Fibroblast of lung (primary cell): ENCODE data around the gene NMRK1. TPM values are rescaled to one million over a fixed set of nuclear protein-coding genes. Genes with fewer than 3 reads are reported as not detected.

ENCODE experiments used
- DNase-seq, 2 donors: peaks; one replicate each; pipeline versions ENCODE4 v3.0.0 to v3.0.0-alpha.2; 2010; ENCODE audit warnings: low read depth in 2 of 2
- H2AFZ ChIP-seq: 2 replicates; pipeline ENCODE4 v1.5.1; 2012; ENCODE audit warnings: low read length, control low read depth, inconsistent platforms
- H3K27ac ChIP-seq: 2 replicates; pipeline ENCODE4 v1.5.1; 2011; ENCODE audit warnings: low read length, control low read depth; ENCODE audit not compliant: insufficient read depth
- H3K27me3 ChIP-seq: 2 replicates; pipeline ENCODE4 v1.5.1; 2011; ENCODE audit warnings: mild to moderate bottlenecking, low read length; ENCODE audit not compliant: control insufficient read depth, insufficient read depth
- H3K36me3 ChIP-seq: 2 replicates; pipeline ENCODE4 v1.5.1; 2011; ENCODE audit warnings: low read length; ENCODE audit not compliant: control insufficient read depth, insufficient read depth
- H3K4me1 ChIP-seq: 2 replicates; pipeline ENCODE4 v1.5.1; 2011; ENCODE audit warnings: low read length; ENCODE audit not compliant: control insufficient read depth, insufficient read depth; ENCODE audit errors: extremely low read depth
- H3K4me2 ChIP-seq: 2 replicates; pipeline ENCODE4 v1.5.1; 2011; ENCODE audit warnings: low read length, control low read depth; ENCODE audit not compliant: insufficient read depth; ENCODE audit errors: extremely low read depth
- H3K4me3 ChIP-seq, 4 experiments: fragments of 200-600 bp in 1 of 4; sonication (generic) in 1 of 4; replicated peaks in 1 of 4; 2 replicates each; pipeline ENCODE4 v1.5.1; 2011 to 2016; ENCODE audit warnings: low read length in 4 of 4, low read depth in 3 of 4, mild to moderate bottlenecking in 3 of 4, control low read depth in 2 of 4, inconsistent platforms in 1 of 4, mixed read lengths in 1 of 4; ENCODE audit not compliant: insufficient read depth in 1 of 4; ENCODE audit errors: control extremely low read depth in 1 of 4
- H3K79me2 ChIP-seq: 2 replicates; pipeline ENCODE4 v1.5.1; 2012; ENCODE audit warnings: mild to moderate bottlenecking, low read length, inconsistent platforms; ENCODE audit not compliant: control insufficient read depth, insufficient read depth
- H3K9ac ChIP-seq: 2 replicates; pipeline ENCODE4 v1.5.1; 2011; ENCODE audit warnings: mild to moderate bottlenecking, low read length, control low read depth; ENCODE audit not compliant: insufficient read depth
- H3K9me3 ChIP-seq: 2 replicates; pipeline ENCODE4 v1.5.1; 2012; ENCODE audit warnings: low read depth, low read length; ENCODE audit not compliant: control insufficient read depth, insufficient read depth
- H4K20me1 ChIP-seq: 2 replicates; pipeline ENCODE4 v1.5.1; 2011; ENCODE audit warnings: low read length; ENCODE audit not compliant: control insufficient read depth, insufficient read depth; ENCODE audit errors: extremely low read depth
- EZH2 ChIP-seq: IDR thresholded peaks from 2 replicates; pipeline ENCODE4 v1.5.1; 2012; ENCODE audit warnings: low read length, control low read depth, mild to moderate bottlenecking; ENCODE audit errors: missing control alignments
- polyA plus RNA-seq, 2 donors: library from polyadenylated mRNA; depleted of rRNA in 1 of 2; stranded (reverse) in 1 of 2; unstranded in 1 of 2; fragments of >200 nt; gene quantifications; 2 replicates each; pipeline ENCODE4 v1.2.1, GENCODE V29; 2011 to 2012; ENCODE audit warnings: missing spikeins in 1 of 2
- total RNA-seq: library from RNA; depleted of rRNA; stranded (reverse); fragments of >200 nt; gene quantifications from 2 replicates; pipeline ENCODE4 v1.2.1, GENCODE V29; 2014
- TF ChIP-seq, protein P1 (sequence below), 2 donors: IDR thresholded peaks in 1 of 2; conservative IDR thresholded peaks in 1 of 2; 1 replicate in 1 of 2; 2 replicates in 1 of 2; pipeline ENCODE4 v1.5.1; 2011 to 2012; ENCODE audit warnings: low read length in 2 of 2, control low read depth in 1 of 2, inconsistent platforms in 1 of 2, low read depth in 1 of 2, mild to moderate bottlenecking in 1 of 2

NMRK1 gene
- total and polyA plus RNA-seq, 2 donors (not counting 1 experiment from before 2014, with no cell fraction given), result 19.4 to 33.9 TPM

DNA sequence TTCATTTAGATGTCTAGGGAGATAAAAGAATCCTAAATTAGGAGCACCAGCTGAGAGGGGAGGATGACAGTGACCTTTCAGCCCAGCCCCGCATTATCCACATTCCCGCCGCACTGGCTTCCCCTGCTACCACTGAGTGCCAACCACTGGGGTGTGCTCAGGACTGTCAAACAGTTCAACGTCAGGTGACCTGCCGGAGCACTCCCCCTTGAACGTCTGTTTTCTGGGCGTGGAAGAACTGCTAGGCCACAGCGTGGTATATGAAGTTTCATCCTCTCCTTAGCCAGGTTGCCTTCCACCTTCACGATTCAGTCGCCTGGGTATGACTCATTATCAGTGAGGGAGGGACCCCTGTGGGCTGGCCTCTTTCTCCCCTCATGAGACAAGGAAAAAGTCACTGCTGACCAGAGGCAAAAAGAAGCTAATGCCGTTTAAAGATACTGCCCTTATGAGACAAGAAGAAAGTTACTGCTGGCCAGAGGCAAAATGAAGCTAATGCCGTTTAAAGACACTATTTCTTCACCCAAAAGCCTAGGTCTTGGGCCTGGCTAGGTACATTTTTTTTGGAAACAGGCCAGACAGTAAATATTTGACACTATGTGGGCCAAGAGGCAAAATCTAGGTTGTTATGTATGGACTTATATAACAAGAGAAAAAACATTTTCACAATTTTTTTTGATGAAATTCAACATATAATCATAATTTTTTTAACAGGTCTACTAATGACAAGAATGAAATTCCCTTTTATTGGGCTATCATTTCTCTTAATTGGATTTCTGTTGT is 4.6 kb downstream of the NMRK1 start:
- no peak overlapping the region for H3K4me2 ChIP-seq
- peaks cover 2% of the 10 kb centered on the region for H3K79me2 ChIP-seq
- H4K20me1 ChIP-seq, result no peaks in the 10 kb centered on the region
- no peak overlapping the region for H3K27ac ChIP-seq
- H3K4me3 ChIP-seq, result no peak overlapping the region
- DNase-seq, result no peak
- no peaks in the 10 kb centered on the region for H3K9me3 ChIP-seq
- H3K27me3 ChIP-seq, result no peaks in the 10 kb centered on the region
- peaks cover 3% of the 10 kb centered on the region for H3K36me3 ChIP-seq
- no peak for TF ChIP-seq EZH2
- TF ChIP-seq, protein P1, sequence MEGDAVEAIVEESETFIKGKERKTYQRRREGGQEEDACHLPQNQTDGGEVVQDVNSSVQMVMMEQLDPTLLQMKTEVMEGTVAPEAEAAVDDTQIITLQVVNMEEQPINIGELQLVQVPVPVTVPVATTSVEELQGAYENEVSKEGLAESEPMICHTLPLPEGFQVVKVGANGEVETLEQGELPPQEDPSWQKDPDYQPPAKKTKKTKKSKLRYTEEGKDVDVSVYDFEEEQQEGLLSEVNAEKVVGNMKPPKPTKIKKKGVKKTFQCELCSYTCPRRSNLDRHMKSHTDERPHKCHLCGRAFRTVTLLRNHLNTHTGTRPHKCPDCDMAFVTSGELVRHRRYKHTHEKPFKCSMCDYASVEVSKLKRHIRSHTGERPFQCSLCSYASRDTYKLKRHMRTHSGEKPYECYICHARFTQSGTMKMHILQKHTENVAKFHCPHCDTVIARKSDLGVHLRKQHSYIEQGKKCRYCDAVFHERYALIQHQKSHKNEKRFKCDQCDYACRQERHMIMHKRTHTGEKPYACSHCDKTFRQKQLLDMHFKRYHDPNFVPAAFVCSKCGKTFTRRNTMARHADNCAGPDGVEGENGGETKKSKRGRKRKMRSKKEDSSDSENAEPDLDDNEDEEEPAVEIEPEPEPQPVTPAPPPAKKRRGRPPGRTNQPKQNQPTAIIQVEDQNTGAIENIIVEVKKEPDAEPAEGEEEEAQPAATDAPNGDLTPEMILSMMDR (conservative IDR thresholded peaks at IDR 0.05 in 1 of 2, IDR thresholded peaks at IDR 0.05 in 1 of 2; ENCODE audit: low read depth in 1 of 2, low read length in 2 of 2), result no peak
- H2AFZ ChIP-seq, result no peak overlapping the region
- no peaks in the 10 kb centered on the region for H3K4me1 ChIP-seq
- no peak overlapping the region for H3K9ac ChIP-seq

DNA sequence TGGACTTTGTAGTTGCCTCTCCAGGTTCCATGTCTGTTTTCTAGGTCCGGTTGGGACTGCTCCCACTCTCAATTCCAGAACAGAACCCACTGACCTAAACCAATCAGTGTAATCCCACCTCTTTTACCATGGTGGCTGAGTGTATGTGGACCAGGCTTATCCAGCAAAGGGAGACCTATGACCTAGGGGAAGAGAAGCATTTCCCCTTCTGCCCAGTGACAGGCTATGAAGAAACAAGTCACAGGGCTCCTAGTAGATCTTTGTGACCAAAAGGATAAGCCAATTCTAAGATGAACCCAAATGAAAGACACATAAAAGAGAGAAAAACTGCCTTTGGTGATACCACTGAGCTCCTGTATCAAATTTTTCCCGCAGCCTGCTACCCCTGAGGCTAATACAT is 6.3 kb downstream of the NMRK1 start:
- Histone ChIP-seq H3K36me3 (peaks cover 3% of the 10 kb centered on the region), H3K4me3 (no peak overlapping the region), H4K20me1 (no peaks in the 10 kb centered on the region), H3K9me3 (no peaks in the 10 kb centered on the region), H3K27ac (no peak overlapping the region), H3K79me2 (no peaks in the 10 kb centered on the region), H3K4me1 (no peaks in the 10 kb centered on the region), H3K27me3 (no peaks in the 10 kb centered on the region), H3K9ac (no peak overlapping the region), H3K4me2 (no peak overlapping the region), H2AFZ (no peak overlapping the region)
- TF ChIP-seq EZH2, result no peak
- TF ChIP-seq, protein P1 (conservative IDR thresholded peaks at IDR 0.05 in 1 of 2, IDR thresholded peaks at IDR 0.05 in 1 of 2; ENCODE audit: low read depth in 1 of 2, low read length in 2 of 2), result no peak
- DNase-seq, result no peak

DNA sequence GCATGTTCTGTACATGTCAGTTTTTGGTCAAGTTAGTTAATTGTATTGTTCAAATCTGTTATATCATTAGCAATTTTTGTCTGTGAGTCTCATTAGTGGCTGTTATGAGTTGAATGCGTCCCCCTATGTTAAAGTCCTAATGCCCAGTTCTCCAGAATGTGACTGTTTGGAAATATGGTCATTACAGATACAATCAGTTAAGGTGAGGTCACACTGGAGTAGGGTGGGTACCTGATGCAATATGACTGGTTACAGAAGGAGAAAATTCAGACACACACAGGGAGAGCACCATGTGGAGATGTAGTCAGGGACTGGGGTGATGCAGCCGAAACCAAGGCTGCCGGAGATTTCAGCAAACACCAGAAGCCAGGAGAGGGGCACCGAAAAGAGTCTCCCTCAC is 15.1 kb downstream of the NMRK1 start:
- Histone ChIP-seq H3K27ac (no peak overlapping the region), H3K9me3 (no peaks in the 10 kb centered on the region), H3K4me3 (no peak overlapping the region), H3K4me2 (no peak overlapping the region), H3K79me2 (no peaks in the 10 kb centered on the region), H3K27me3 (no peaks in the 10 kb centered on the region), H3K9ac (no peak overlapping the region), H3K36me3 (no peaks in the 10 kb centered on the region), H3K4me1 (no peaks in the 10 kb centered on the region), H4K20me1 (no peaks in the 10 kb centered on the region), H2AFZ (no peak overlapping the region)
- DNase-seq, result no peak
- TF ChIP-seq EZH2, result no peak
- TF ChIP-seq, protein P1 (conservative IDR thresholded peaks at IDR 0.05 in 1 of 2, IDR thresholded peaks at IDR 0.05 in 1 of 2; ENCODE audit: low read depth in 1 of 2, low read length in 2 of 2), result no peak
